HG03457 (cell line): ENCODE data around the gene TCOF1.

Experiments
- ATAC-seq: cut with Tn5 transposase; IDR thresholded peaks from one replicate; pipeline ENCODE4 v1.9.1; 2021; ENCODE audit warnings: moderate number of reproducible peaks; ENCODE audit not compliant: unreplicated experiment

The TCOF1 gene

GRCh38 chr5:150357326-150358260 is at the start of gene TCOF1:
TSS of gene TCOF1 (plus strand) at chr5:150357697. CDS start at chr5:150357747, 50 bp downstream.
- ATAC-seq: peak; percentile 90

DNA sequence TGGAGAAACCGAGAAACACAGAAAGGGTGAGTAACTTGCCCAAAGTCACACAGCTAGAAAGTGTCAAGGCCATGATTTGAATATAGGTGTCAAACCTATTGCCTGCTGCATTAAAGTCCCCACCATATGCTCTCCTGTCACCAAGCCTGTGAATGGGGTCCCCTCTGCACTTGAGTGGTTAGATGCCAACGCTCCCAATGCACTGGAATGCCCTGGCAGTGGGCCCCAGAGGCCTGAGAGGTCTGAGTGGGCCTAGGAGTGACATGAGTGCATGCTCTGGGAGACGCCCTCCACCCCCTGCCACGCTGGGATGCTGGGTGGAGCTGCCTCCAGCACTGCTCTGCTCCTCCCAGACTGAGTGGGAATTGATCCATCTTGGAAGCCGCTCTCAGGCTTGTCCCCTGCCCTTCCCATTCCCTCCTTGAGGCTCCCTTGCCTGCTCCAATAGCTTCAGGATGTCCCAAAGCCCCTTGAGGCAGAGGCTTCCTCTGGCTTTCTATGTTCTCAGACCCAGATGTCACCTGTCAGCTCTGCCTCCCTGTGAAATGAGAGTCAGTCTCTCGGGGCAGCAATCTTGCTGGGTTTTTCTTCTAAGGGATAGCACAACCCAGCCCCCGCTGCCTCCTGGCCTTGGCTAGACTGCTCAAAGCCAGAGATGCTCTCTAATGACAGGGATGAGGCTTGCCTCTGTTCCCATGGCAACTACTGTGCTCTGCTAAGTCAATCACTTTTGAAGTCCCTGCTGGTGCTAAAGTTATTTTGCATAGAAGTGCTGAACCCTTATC is 48.2 kb upstream of the TCOF1 start:
- no peak for ATAC-seq

- no peak for ATAC-seq
Measured at GRCh38 chr5:150309886-150310239, 47.6 kb upstream of the TCOF1 start.

DNA sequence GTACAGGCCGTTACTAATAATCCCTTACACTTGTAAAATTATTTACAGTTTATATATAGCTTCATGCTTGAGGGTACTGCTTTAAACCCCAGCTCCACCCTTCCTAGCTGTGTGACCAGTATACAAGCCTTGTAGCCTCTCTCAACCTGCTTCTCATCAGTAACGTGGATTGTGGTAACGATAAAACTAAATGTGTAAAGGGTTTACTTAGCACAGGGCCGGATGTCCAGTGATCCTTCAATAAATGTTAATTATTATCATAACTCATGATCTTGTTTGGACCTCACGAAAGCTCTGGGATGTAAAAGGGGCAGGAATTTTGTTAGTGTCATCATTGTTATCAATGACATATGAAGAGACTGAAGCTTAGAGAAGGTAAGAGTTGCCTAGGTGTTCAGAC is 47.3 kb upstream of the TCOF1 start:
- no peak for ATAC-seq

- no peak for ATAC-seq
Measured at GRCh38 chr5:150311015-150311692, 46.3 kb upstream of the TCOF1 start.

- ATAC-seq: no peak
Measured at GRCh38 chr5:150312518-150312917, 45.0 kb upstream of the TCOF1 start.

DNA sequence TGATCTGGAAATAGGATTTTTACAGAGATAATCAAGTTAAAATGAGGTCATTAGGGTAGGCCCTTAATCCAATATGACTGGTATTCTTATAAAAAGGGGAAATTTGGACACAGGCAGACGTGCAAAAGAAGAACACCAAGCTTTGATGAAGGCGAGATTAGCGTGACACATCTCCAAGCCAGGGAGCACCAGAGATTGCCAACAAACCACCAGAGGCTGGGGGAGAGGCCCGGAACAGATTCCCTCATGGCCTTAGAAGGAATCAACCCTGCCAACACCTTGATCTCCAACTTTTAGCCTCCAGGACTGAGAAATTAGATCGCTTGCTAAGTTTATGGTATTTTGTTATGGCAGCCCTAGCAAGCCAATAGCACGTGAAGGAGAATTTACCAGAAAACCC is 44.0 kb upstream of the TCOF1 start:
- no peak for ATAC-seq

- ATAC-seq: no peak
Measured at GRCh38 chr5:150313921-150314716, 43.4 kb upstream of the TCOF1 start.

GRCh38 chr5:150315245-150315644 is 42.3 kb upstream of the TCOF1 start:
- no peak for ATAC-seq

GRCh38 chr5:150316320-150316719 is 41.2 kb upstream of the TCOF1 start:
- ATAC-seq: no peak

DNA sequence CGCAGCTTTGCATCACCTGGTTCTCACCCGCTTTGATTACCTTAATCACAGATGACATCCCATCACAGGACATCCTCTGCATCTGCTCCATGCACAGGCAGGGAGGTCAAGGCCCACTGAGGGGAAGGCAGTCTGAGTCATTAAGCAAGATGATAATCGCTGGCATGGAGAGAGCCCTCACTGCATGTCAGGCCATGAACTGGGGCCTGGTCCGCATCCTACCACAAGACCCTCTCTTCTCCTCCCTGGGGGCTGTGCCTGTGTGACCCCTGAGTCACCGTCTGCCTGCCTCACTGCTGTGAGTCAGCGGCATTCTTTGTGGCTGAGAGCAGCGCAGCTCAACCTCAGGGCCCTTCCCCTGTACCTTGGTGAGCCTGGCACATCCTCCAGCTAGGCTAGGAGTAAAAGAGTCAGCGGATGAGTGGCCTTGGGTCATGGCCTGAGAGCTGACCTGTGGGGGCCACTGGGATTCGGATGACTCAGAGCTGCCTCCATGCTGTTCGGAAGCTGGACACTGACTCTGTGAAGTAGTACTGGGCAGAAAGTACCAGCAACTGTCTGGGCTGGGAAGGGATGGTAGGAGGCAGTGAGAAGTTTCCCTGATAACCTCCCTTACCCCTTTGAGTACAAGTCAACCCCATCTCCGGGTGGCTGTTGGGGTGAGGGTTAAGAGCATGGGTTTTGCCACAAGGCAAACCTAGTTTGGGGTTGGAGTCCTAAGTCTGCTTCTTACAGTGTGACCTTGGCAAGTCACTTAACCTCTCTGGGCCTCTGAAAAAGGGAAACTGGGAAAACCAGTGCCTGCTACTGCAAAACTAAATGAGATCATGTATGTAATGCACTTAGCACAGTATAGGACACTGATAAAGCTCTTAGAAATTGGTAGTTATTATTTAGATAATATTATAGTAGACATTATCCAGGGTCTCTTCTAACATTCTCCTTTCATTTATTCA is 40.2 kb upstream of the TCOF1 start:
- no peak for ATAC-seq

GRCh38 chr5:150318613-150319483 is 38.6 kb upstream of the TCOF1 start:
- ATAC-seq: no peak

- ATAC-seq: no peak
Measured at GRCh38 chr5:150319484-150319790, 38.1 kb upstream of the TCOF1 start.

- no peak for ATAC-seq
Measured at GRCh38 chr5:150320044-150320613, 37.4 kb upstream of the TCOF1 start.

- no peak for ATAC-seq
Measured at GRCh38 chr5:150321211-150321610, 36.3 kb upstream of the TCOF1 start.

- no peak for ATAC-seq
Measured at GRCh38 chr5:150321784-150322183, 35.7 kb upstream of the TCOF1 start.

- ATAC-seq: no peak
Measured at GRCh38 chr5:150322202-150322601, 35.3 kb upstream of the TCOF1 start.

GRCh38 chr5:150323092-150323491 is 34.4 kb upstream of the TCOF1 start:
- ATAC-seq: no peak
